ENCODE data around the gene SLC15A1. TPM values are rescaled to one million over a fixed set of nuclear protein-coding genes. Genes with fewer than 3 reads are reported as not detected.
A peak's percentile ranks its signal among the peaks of the same experiment; 100 is the strongest.

SLC15A1 gene
- total RNA-seq, result 0.77 TPM in 1 of 2 replicates, not detected in the other

- no peaks in the 10 kb centered on the region for H3K36me3 ChIP-seq (ENCODE audit: control insufficient read depth, insufficient read depth, low read length)
- TF ChIP-seq, protein P1, sequence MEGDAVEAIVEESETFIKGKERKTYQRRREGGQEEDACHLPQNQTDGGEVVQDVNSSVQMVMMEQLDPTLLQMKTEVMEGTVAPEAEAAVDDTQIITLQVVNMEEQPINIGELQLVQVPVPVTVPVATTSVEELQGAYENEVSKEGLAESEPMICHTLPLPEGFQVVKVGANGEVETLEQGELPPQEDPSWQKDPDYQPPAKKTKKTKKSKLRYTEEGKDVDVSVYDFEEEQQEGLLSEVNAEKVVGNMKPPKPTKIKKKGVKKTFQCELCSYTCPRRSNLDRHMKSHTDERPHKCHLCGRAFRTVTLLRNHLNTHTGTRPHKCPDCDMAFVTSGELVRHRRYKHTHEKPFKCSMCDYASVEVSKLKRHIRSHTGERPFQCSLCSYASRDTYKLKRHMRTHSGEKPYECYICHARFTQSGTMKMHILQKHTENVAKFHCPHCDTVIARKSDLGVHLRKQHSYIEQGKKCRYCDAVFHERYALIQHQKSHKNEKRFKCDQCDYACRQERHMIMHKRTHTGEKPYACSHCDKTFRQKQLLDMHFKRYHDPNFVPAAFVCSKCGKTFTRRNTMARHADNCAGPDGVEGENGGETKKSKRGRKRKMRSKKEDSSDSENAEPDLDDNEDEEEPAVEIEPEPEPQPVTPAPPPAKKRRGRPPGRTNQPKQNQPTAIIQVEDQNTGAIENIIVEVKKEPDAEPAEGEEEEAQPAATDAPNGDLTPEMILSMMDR (IDR thresholded peaks at IDR 0.05; ENCODE audit: insufficient read depth, low read length, severe bottlenecking), result no peak
- no peak within 1 kb of the TSS for H3K4me3 ChIP-seq (ENCODE audit: low read depth, low read length)
- peaks cover 20% of the 10 kb centered on the region for H3K27me3 ChIP-seq (ENCODE audit: control insufficient read depth, insufficient read depth, low read length)
- no peak for DNase-seq (ENCODE audit: low read depth)
- FAIRE-seq, result peak; percentile 70
Observed at GRCh38 chr13:98752467-98753290, at the start of gene SLC15A1. Gene SLC15A1 (minus strand): TSS chr13:98752672. CDS start chr13:98752598, 74 bp downstream.

DNA sequence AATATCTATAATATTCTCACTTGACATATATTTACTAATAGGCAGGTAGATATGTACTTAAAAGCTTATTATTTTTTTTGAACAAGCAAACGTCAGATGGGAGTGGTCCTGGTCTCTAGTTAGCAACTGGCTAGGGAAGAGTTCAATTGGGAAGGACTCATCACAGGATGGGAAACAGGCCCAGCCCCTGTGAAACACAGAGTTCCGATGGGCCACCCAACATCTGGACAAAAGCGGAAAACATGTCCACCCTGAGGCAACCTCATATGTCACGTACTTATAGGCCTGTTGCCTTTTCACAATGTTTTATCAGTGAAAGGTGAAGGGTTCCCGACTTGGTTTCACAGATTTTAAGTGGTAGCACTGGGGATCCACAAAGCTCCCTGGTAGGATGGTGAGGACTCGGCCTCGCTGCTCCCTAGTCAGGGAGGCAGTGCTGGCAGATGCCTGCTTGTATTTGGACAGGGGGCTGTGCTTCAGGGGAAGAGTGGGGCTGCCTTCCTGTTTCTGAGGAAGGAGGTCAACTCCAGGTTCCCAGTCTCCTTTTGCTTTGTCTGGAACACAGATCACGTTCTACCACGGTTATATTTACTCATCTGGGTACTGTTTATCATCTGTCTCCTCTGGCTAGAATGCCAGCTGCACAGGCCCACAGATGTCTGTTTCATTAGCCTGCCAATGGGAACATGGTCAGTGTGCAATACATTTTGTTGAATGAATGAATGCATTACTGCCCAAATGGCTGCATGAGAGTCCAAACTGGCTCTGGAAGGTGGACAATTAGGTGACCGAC, 49.4 kb upstream of the SLC15A1 start:
- no peak overlapping the region for H3K4me3 ChIP-seq (ENCODE audit: low read depth, low read length)
- TF ChIP-seq, protein P1 (IDR thresholded peaks at IDR 0.05; ENCODE audit: insufficient read depth, low read length, severe bottlenecking), result no peak
- peaks cover 12% of the 10 kb centered on the region for H3K36me3 ChIP-seq (ENCODE audit: control insufficient read depth, insufficient read depth, low read length)
- FAIRE-seq (no peak), DNase-seq (ENCODE audit: low read depth) (no peak)
- no peaks in the 10 kb centered on the region for H3K27me3 ChIP-seq (ENCODE audit: control insufficient read depth, insufficient read depth, low read length)

GRCh38 chr13:98800078-98800477, 47.6 kb upstream of the SLC15A1 start:
- Histone ChIP-seq H3K27me3 (ENCODE audit: control insufficient read depth, insufficient read depth, low read length) (no peaks in the 10 kb centered on the region), H3K36me3 (ENCODE audit: control insufficient read depth, insufficient read depth, low read length) (peaks cover 18% of the 10 kb centered on the region), H3K4me3 (ENCODE audit: low read depth, low read length) (no peak overlapping the region)
- DNase-seq (ENCODE audit: low read depth) (no peak), FAIRE-seq (no peak)
- TF ChIP-seq, protein P1 (IDR thresholded peaks at IDR 0.05; ENCODE audit: insufficient read depth, low read length, severe bottlenecking), result no peak

DNA sequence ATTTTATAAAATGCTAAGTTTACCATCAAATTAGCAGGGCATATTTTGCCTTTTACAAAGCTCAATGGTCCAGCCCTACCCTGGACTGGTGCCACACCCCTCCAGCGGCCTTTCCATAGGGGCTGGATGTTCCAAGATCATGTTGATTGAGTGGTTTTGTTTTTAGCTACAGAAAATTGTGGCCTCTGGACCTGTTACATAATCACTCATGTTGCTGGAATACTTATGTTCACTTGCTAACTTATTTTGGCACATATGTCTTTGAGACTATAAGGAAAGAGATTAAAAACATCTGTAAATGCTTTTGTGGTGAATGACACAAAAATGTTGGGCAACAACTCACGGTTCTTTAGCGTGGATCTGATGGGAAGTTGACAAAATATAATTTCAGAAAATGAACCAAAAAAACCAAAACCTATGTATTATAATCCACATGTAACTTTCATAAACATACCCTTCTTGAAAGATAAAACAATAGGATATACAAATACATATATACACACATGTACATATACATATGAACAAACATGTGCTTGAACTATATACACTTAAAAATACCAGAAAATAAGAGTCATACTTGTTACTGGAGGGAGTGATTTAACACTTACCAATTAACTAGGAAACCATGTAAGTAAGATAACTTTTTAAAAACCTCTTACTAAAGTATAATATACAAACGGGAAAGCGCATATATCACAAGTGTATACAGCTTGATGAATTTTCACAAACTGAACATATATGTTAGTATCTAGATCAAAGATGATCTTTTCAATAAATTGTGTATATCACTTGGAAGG, 46.6 kb upstream of the SLC15A1 start:
- TF ChIP-seq, protein P1 (IDR thresholded peaks at IDR 0.05; ENCODE audit: insufficient read depth, low read length, severe bottlenecking), result no peak
- H3K27me3 ChIP-seq (ENCODE audit: control insufficient read depth, insufficient read depth, low read length), result no peaks in the 10 kb centered on the region
- H3K36me3 ChIP-seq (ENCODE audit: control insufficient read depth, insufficient read depth, low read length), result peaks cover 14% of the 10 kb centered on the region
- H3K4me3 ChIP-seq (ENCODE audit: low read depth, low read length), result no peak overlapping the region
- FAIRE-seq, result no peak
- DNase-seq (ENCODE audit: low read depth), result no peak

GRCh38 chr13:98797456-98797855, 45.0 kb upstream of the SLC15A1 start:
- DNase-seq (ENCODE audit: low read depth), result no peak
- TF ChIP-seq, protein P1 (IDR thresholded peaks at IDR 0.05; ENCODE audit: insufficient read depth, low read length, severe bottlenecking), result no peak
- FAIRE-seq, result peak; percentile 32
- Histone ChIP-seq H3K4me3 (ENCODE audit: low read depth, low read length) (no peak overlapping the region), H3K36me3 (ENCODE audit: control insufficient read depth, insufficient read depth, low read length) (peaks cover 12% of the 10 kb centered on the region), H3K27me3 (ENCODE audit: control insufficient read depth, insufficient read depth, low read length) (no peaks in the 10 kb centered on the region)

All from bronchial epithelial cell (primary cell).